ENCODE results near the gene COA1.

DNA sequence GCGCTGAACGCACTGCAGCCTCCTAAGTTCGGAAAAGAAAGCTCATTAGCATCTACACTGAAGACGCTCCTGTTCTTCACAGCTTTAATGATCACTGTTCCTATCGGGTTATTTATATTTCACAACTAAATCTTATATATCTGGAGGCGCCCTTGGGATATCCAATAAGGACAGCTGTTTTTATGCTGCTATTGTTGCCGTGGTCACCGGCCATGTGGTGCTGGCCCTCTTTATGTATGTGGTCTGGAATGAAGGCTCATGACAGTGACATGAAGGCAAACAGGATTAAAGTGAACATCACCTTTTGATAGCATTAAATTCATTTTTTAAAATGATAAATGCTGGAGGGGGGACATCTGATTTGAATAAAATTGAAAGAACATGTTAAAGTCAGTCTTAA, 38.0 kb upstream of the COA1 start:
- TF ChIP-seq, protein P1, sequence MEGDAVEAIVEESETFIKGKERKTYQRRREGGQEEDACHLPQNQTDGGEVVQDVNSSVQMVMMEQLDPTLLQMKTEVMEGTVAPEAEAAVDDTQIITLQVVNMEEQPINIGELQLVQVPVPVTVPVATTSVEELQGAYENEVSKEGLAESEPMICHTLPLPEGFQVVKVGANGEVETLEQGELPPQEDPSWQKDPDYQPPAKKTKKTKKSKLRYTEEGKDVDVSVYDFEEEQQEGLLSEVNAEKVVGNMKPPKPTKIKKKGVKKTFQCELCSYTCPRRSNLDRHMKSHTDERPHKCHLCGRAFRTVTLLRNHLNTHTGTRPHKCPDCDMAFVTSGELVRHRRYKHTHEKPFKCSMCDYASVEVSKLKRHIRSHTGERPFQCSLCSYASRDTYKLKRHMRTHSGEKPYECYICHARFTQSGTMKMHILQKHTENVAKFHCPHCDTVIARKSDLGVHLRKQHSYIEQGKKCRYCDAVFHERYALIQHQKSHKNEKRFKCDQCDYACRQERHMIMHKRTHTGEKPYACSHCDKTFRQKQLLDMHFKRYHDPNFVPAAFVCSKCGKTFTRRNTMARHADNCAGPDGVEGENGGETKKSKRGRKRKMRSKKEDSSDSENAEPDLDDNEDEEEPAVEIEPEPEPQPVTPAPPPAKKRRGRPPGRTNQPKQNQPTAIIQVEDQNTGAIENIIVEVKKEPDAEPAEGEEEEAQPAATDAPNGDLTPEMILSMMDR (IDR thresholded peaks at IDR 0.05), result no peak
- no peak for TF ChIP-seq POLR2A (IDR thresholded peaks at IDR 0.05)

Data from Peyer's patch (tissue), 4 donors.